GM19455 (cell line): ENCODE results near the gene VDR.

Experiments
- ATAC-seq: cut with Tn5 transposase; IDR thresholded peaks from one replicate; pipeline ENCODE4 v1.9.1; 2021; ENCODE audit not compliant: unreplicated experiment

The VDR gene

GRCh38 chr12:47799357-47799955, 105.3 kb downstream of the VDR start:
- no peak for ATAC-seq

- ATAC-seq: no peak
Measured at GRCh38 chr12:47798382-47798948, 106.3 kb downstream of the VDR start.

GRCh38 chr12:47797441-47797840, 107.4 kb downstream of the VDR start:
- ATAC-seq: peak; percentile 70

- no peak for ATAC-seq
Measured at GRCh38 chr12:47795814-47796411, 108.9 kb downstream of the VDR start.

GRCh38 chr12:47795121-47795813, 109.5 kb downstream of the VDR start:
- ATAC-seq: no peak

- no peak for ATAC-seq
Measured at GRCh38 chr12:47794679-47795078, 110.1 kb downstream of the VDR start.

- ATAC-seq: no peak
Measured at GRCh38 chr12:47793015-47793681, 111.6 kb downstream of the VDR start.

GRCh38 chr12:47791874-47792273, 112.9 kb downstream of the VDR start:
- no peak for ATAC-seq
